ENCODE data around the gene PRKN.

DNA sequence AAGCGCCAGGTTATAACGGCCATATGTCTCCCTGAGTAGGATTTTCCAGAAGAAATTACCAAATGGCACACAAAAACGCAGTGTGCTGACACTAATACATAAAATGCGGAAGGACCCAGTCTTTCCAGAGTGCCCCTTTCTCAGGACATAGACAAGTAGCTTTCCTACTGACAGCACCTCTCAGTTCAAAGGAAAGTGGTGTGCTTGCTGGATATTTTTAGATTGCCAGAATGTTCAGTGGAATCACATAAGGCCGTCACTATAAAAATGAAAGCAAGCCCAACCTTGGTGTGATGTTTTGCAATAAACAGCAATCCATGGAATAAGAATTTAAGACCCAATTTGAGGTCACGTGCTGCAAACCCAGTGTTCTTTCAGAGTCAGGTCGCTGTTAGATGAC, 1318.2 kb downstream of the PRKN start:
- no peak for TF ChIP-seq GATA2 (IDR thresholded peaks at IDR 0.05; ENCODE audit: low read depth, low read length)
- no peak for TF ChIP-seq GATA3 (IDR thresholded peaks at IDR 0.05; ENCODE audit: low read depth, low read length)
